ENCODE results near the gene SYTL3. TPM values are rescaled to one million over a fixed set of nuclear protein-coding genes. Genes with fewer than 3 reads are reported as not detected.
A peak's percentile ranks its signal among the peaks of the same experiment; 100 is the strongest.

SYTL3 gene
- total and polyA plus RNA-seq, 2 donors (not counting 1 experiment from before 2014, with no cell fraction given) = 1.1 to 5.4 TPM

DNA sequence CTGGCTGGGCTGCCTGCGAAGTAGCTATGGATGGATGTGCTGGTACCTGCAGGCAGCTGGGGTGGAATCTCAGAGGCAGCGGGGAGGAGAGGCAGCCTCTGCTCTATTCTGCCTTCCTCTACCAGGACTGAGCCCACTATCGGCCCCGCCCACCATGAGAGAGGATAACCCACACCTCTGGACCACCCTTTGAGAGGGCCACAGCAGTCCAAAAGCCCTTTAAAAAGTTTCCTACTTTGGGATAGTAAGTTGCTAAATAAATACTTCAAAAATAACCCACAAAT is 133.3 kb downstream of the SYTL3 start:
- no peaks in the 10 kb centered on the region for H3K9me3 ChIP-seq (ENCODE audit: control extremely low read depth in 1 of 3, control insufficient read depth in 2 of 3, insufficient read depth in 1 of 3, low read length in 2 of 3)
- DNase-seq = no peak
- H3K27me3 Mint-ChIP-seq = no peaks in the 10 kb centered on the region
- peaks cover 16% of the 10 kb centered on the region for H3K4me1 Mint-ChIP-seq
- no peaks in the 10 kb centered on the region for H3K27me3 ChIP-seq (replicated peaks in 1 of 4; ENCODE audit: control extremely low read depth in 1 of 4, control insufficient read depth in 3 of 4, insufficient read depth in 4 of 4, low read length in 3 of 4)
- peaks cover 7 to 98% of the 10 kb centered on the region in 2 experiments for H3K36me3 ChIP-seq (replicated peaks in 1 of 2; ENCODE audit: control extremely low read depth in 1 of 2, control insufficient read depth in 1 of 2, extremely low read depth in 1 of 2, insufficient read depth in 2 of 2, low read length in 1 of 2)
- no peak overlapping the region for H3K4me3 ChIP-seq (ENCODE audit: control extremely low read depth in 1 of 5, extremely low read depth in 1 of 5, insufficient read depth in 1 of 5, low read depth in 2 of 5, low read length in 4 of 5)
- H3K27ac ChIP-seq (ENCODE audit: low read length in 2 of 2) = no peak overlapping the region
- no peak overlapping the region for H3K4me2 ChIP-seq (replicated peaks; ENCODE audit: low read depth, low read length, poor library complexity, severe bottlenecking)
- H3K27ac Mint-ChIP-seq = no peak overlapping the region
- no peak for TF ChIP-seq EZH2 (IDR thresholded peaks at IDR 0.05; ENCODE audit: borderline replicate concordance, insufficient read depth, low read depth, low read length, poor library complexity, severe bottlenecking)
- TF ChIP-seq, protein P1, sequence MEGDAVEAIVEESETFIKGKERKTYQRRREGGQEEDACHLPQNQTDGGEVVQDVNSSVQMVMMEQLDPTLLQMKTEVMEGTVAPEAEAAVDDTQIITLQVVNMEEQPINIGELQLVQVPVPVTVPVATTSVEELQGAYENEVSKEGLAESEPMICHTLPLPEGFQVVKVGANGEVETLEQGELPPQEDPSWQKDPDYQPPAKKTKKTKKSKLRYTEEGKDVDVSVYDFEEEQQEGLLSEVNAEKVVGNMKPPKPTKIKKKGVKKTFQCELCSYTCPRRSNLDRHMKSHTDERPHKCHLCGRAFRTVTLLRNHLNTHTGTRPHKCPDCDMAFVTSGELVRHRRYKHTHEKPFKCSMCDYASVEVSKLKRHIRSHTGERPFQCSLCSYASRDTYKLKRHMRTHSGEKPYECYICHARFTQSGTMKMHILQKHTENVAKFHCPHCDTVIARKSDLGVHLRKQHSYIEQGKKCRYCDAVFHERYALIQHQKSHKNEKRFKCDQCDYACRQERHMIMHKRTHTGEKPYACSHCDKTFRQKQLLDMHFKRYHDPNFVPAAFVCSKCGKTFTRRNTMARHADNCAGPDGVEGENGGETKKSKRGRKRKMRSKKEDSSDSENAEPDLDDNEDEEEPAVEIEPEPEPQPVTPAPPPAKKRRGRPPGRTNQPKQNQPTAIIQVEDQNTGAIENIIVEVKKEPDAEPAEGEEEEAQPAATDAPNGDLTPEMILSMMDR (IDR thresholded peaks at IDR 0.05) = no peak
- ATAC-seq (ENCODE audit: low read depth) = no peak
- no peaks in the 10 kb centered on the region for H3K4me1 ChIP-seq (ENCODE audit: control insufficient read depth in 2 of 2, insufficient read depth in 2 of 2, low read length in 2 of 2)
- intact Hi-C loops (cut with micrococcal nuclease) = no loop called here
- peaks cover 91% of the 10 kb centered on the region for H3K79me2 ChIP-seq (ENCODE audit: control insufficient read depth, insufficient read depth, low read length)
- no peaks in the 10 kb centered on the region for H3K9me3 Mint-ChIP-seq (ENCODE audit: insufficient read depth)
- CTCF ChIA-PET = no interaction called here
- peaks cover 98% of the 10 kb centered on the region for H4K20me1 ChIP-seq (ENCODE audit: control insufficient read depth, insufficient read depth, low read length, poor library complexity, severe bottlenecking)
- POLR2A ChIA-PET = interaction anchor here (0.5 kb wide), 1 partner anchor 145 kb away, joined by 3 read pairs; no protein-coding TSS in a partner anchor
- 100% methylated on average over 1 of the region's 4 CpGs for WGBS (ENCODE audit: insufficient coverage)
- H3K4me3 Mint-ChIP-seq = no peak overlapping the region
- no peak overlapping the region for H3K9ac ChIP-seq (ENCODE audit: low read length)
- no peak overlapping the region for H2AFZ ChIP-seq (ENCODE audit: insufficient read depth, low read depth, low read length, poor library complexity, severe bottlenecking)

DNA sequence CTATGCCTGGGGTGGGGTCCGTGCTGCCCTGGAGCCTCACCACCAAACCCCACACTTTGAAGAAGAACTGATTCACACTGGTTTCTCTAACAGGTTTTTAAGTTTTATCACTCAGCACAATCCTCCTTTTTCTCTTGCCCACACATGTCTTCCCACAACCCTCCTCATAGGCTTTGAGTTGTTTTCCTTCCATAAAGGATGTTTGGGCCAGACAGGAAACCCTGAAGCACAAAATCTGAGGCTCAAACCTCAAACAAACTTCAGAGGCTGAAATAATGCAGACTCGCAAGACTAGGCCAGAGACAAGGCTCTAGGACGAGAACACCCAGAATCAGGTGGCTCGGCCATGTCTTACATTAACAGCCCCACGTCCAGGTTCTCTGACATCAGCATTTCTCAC is 134.0 kb downstream of the SYTL3 start:
- Histone ChIP-seq H3K36me3 (replicated peaks in 1 of 2; ENCODE audit: control extremely low read depth in 1 of 2, control insufficient read depth in 1 of 2, extremely low read depth in 1 of 2, insufficient read depth in 2 of 2, low read length in 1 of 2) (peaks cover 7 to 98% of the 10 kb centered on the region in 2 experiments), H3K27me3 (replicated peaks in 1 of 4; ENCODE audit: control extremely low read depth in 1 of 4, control insufficient read depth in 3 of 4, insufficient read depth in 4 of 4, low read length in 3 of 4) (no peaks in the 10 kb centered on the region), H3K4me2 (replicated peaks; ENCODE audit: low read depth, low read length, poor library complexity, severe bottlenecking) (no peak overlapping the region), H3K4me3 (ENCODE audit: control extremely low read depth in 1 of 5, extremely low read depth in 1 of 5, insufficient read depth in 1 of 5, low read depth in 2 of 5, low read length in 4 of 5) (no peak overlapping the region), H3K9me3 (ENCODE audit: control extremely low read depth in 1 of 3, control insufficient read depth in 2 of 3, insufficient read depth in 1 of 3, low read length in 2 of 3) (no peaks in the 10 kb centered on the region), H3K27ac (ENCODE audit: low read length in 2 of 2) (peak overlapping the region in 1 of 2 donors; percentile 16), H3K9ac (ENCODE audit: low read length) (no peak overlapping the region), H2AFZ (ENCODE audit: insufficient read depth, low read depth, low read length, poor library complexity, severe bottlenecking) (no peak overlapping the region), H4K20me1 (ENCODE audit: control insufficient read depth, insufficient read depth, low read length, poor library complexity, severe bottlenecking) (peaks cover 98% of the 10 kb centered on the region), H3K4me1 (ENCODE audit: control insufficient read depth in 2 of 2, insufficient read depth in 2 of 2, low read length in 2 of 2) (peaks cover 2 to 3% of the 10 kb centered on the region in 2 donors), H3K79me2 (ENCODE audit: control insufficient read depth, insufficient read depth, low read length) (peaks cover 93% of the 10 kb centered on the region)
- intact Hi-C loops (cut with micrococcal nuclease) = no loop called here
- Mint-ChIP-seq H3K27ac (no peak overlapping the region), H3K4me1 (peaks cover 20% of the 10 kb centered on the region), H3K9me3 (ENCODE audit: insufficient read depth) (no peaks in the 10 kb centered on the region), H3K4me3 (no peak overlapping the region), H3K27me3 (no peaks in the 10 kb centered on the region)
- DNase-seq (no peak), ATAC-seq (ENCODE audit: low read depth) (no peak)
- WGBS (ENCODE audit: insufficient coverage) = 100% methylated on average over 4 of the region's 5 CpGs
- CTCF ChIA-PET = no interaction called here
- POLR2A ChIA-PET = interaction anchor here (0.6 kb wide), 1 partner anchor 200 kb away, joined by 4 read pairs; no protein-coding TSS in a partner anchor
- TF ChIP-seq EZH2 (IDR thresholded peaks at IDR 0.05; ENCODE audit: borderline replicate concordance, insufficient read depth, low read depth, low read length, poor library complexity, severe bottlenecking) = no peak
- TF ChIP-seq, protein P1 (IDR thresholded peaks at IDR 0.05) = no peak

Data from B cell (primary cell).